AG10803 (cell line): Measurements from ENCODE around the gene SLC16A10.
"Not testable (repeated sequence)": the region's sequence is repeated elsewhere in the genome, so short reads cannot be mapped to it uniquely, and the experiment has no call there.

Experiments
- DNase-seq: peaks from one replicate; pipeline ENCODE4 v3.0.0; 2010; ENCODE audit warnings: low read depth
- H3K4me3 ChIP-seq: 2 replicates; pipeline ENCODE4 v1.5.1; 2011; ENCODE audit warnings: mild to moderate bottlenecking, low read length, control low read depth
- CTCF ChIP-seq: conservative IDR thresholded peaks from 2 replicates; pipeline ENCODE4 v1.5.1; 2011; ENCODE audit warnings: mild to moderate bottlenecking, low read length, control low read depth, inconsistent platforms

SLC16A10 gene

GRCh38 chr6:111200350-111201243 lies 113.3 kb downstream of the SLC16A10 start:
- H3K4me3 ChIP-seq = no peak overlapping the region
- no peak for TF ChIP-seq CTCF
- no peak for DNase-seq

- TF ChIP-seq CTCF = no peak
- DNase-seq = no peak
- no peak overlapping the region for H3K4me3 ChIP-seq
Observed at GRCh38 chr6:111201244-111201554, 113.9 kb downstream of the SLC16A10 start.

GRCh38 chr6:111201764-111202163 lies 114.5 kb downstream of the SLC16A10 start:
- DNase-seq = no peak
- TF ChIP-seq CTCF = no peak
- no peak overlapping the region for H3K4me3 ChIP-seq

- not testable (repeated sequence) for DNase-seq, H3K4me3 ChIP-seq
Observed at GRCh38 chr6:111203539-111203938, 116.2 kb downstream of the SLC16A10 start.

GRCh38 chr6:111204305-111204704 lies 117.0 kb downstream of the SLC16A10 start:
- no peak for DNase-seq
- H3K4me3 ChIP-seq = no peak overlapping the region
- TF ChIP-seq CTCF = no peak

GRCh38 chr6:111204881-111205280 lies 117.6 kb downstream of the SLC16A10 start:
- no peak for TF ChIP-seq CTCF
- no peak for DNase-seq
- H3K4me3 ChIP-seq = no peak overlapping the region

- H3K4me3 ChIP-seq = no peak overlapping the region
- no peak for DNase-seq
- TF ChIP-seq CTCF = no peak
Observed at GRCh38 chr6:111205502-111205901, 118.2 kb downstream of the SLC16A10 start.
